GM18507 (cell line): ENCODE results near the gene RCSD1.
"Not testable (repeated sequence)": the region's sequence is repeated elsewhere in the genome, so short reads cannot be mapped to it uniquely, and the experiment has no call there.

Experiments
- DNase-seq: peaks from one replicate; pipeline ENCODE4 v3.0.0; 2011; ENCODE audit warnings: low read depth; ENCODE audit not compliant: insufficient read length; ENCODE audit errors: extremely low spot score
- FAIRE-seq: peaks from 2 replicates; lab custom pipeline; 2011; peaks lifted over from hg19 to GRCh38; lab: Jason Lieb, UNC

The RCSD1 gene

DNA sequence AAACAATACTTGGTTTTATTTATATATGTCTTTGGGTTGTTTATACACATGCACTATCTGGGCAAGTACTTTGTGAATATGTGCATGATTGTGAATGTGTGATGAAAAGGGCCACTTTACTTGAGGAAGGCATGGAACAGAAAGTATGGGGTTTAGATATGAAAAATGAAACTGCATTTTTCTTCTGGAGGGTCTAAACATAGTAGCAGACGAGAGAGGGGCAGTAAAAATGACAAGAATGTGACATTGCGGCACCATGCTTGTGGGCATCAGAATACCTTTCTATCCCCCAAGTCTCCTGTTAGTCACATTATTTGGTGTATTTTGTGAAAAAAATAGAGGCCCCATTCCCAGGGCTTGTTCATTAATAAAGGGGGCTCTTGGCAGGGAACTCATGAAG lies 76.3 kb downstream of the RCSD1 start:
- DNase-seq = no peak
- peak; percentile 9 for FAIRE-seq

DNA sequence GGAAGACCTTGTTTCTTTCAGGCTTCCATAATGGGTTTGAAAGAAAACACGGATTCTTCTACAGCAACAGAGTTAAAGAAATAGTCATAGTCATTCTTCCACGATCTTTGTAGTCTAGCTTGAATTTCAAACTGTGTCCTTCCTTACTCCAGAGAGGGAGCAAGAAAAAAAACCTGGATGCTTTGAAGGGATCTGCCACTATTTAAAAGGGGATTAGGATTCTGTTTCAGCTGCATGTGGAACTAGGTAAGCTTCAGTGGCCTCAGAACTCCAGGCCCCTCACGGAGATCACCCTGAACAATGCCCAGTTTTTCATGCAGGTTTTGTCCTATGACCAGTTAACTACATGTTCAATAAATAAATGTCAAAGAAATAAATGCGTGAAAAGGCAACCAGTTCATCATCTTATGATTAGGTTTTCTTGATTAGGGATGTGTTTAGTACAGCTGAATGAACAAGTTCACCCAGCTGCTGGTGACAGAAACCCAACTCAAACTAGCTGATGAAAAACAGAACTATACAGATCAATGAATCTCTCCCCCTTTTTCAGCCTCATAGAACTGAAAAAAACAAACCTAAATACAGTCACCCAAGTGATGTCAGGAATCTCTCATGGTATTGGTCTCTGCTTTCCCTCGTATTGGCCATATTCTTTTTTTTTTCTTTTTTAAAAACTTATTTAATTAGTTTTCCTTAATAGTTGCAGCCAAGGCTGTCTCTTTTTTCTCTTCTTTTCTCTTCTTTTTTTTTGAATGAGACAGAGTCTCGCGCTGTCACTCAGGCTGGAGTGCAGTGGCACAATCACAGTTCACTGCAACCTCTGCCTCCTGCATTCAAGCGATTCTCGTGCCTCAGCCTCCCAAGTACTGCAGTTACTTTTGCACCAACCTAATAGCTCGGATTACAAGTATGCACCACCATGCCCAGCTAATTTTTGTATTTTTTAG lies 77.2 kb downstream of the RCSD1 start:
- DNase-seq (no peak), FAIRE-seq (peak; percentile 92)

DNA sequence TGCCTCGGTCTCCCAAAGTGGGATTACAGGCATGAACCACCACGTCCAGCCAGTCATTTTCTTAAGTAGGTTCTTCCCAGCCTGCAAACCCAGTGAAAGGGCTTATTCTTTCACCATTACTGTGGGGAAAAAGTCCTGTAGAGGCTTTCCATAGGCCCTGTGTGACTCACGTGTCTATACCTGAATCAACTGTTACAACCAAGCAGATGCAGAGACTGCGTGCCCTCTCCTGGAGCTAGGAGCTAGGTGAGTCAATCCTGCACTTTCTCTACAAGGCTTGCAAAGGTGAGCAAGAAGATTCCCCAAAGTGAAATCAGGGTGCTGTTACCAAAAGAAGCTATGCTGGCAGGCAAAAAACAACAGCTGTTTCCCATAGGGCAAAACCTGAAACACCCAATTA lies 77.9 kb downstream of the RCSD1 start:
- peak; percentile 49 for FAIRE-seq
- DNase-seq = no peak

DNA sequence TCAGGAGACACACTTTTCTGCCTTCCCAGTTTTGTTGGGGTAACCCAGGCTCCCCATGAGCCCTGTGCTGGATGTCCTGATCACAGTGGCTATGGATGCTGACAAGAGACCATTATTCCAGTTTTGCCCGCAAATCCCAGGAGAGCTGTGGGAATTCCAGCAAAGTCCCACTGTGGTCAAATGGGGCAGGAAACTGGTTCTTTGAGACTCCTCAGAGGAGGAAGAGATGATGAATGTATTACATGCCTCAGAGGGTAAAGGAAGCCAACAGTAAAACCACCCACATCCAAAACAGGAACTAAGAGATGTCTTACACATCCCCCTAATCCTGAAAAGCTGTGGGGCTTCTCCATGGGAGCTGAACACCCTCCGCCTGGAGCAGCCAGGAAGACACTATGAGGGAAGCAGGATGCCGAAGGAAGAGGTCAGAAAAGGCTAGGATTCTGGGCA lies 78.9 kb downstream of the RCSD1 start:
- FAIRE-seq = peak; percentile 78
- no peak for DNase-seq

DNA sequence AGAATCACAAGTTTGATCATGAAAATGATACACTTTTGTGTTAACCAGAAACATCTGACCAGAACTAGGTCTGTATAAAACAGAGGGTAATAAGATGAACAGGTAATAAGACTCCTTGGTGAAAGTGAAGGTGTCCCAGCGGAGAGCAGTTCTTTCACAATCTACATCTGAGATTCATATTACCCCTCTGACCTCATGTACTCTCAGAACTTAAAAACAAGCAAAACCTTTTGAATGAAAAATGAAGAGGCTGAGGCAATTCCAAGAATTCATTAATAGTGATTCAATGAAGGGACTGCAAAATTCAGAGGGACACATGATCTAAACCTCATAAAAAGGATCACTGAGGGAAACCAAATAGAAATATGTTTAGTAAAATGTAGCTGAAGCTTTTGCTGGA lies 80.8 kb downstream of the RCSD1 start:
- no peak for FAIRE-seq
- DNase-seq = no peak

DNA sequence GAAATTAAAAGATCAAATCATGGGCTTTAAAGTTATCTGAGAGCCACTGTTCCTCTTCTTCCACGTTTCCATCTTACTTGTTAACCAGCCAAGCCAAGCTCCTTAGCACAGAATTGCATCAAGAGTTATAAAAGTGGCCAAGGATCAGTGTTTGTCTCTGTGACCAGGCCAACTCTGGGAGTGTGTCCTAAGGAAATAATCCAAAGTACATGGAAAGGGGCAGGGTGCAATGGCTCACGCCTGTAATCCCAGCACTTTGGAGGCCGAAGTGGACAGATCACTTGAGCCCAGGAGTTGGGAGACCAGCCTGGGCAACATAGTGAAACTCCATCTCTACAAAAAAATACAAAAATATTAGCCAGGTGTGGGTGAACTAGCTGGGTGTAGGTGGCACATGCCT lies 81.8 kb downstream of the RCSD1 start:
- DNase-seq = no peak
- FAIRE-seq = no peak

DNA sequence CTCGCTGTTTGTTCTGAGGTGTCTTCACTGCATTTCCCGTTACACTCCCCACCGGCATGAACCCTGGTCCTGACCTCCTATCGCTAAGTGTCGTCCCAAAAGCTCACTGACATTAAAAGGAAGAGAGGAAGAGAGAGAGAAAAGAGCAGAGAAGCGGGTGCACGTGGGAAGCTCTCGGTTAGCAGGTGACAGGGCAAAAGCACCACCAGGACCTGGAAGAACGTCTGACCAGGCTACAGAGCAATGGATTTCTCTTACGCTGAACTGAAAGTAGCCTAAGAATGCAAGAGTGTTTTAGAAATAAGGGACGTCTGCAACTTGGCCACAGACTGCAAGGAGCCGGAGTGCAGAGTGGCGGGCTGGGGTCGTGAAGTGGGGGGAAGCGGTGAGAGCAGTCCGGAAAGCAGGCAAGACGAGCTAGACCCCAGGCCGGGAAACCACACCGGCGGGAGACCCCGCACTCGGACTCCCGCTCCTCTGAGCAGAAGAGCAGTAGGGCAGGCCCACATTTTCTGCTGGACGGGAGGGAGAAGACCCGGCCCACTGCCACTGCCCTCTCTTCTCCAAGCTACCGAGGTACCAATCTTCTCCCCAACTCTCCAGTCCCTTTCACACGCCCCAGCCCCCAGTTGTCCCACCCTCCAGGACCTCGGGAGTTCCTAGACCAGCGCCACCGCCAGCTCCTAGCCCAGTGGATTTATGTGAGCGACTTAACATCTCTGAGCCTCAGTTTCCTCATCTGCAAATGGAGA lies 83.5 kb downstream of the RCSD1 start:
- FAIRE-seq = no peak

DNA sequence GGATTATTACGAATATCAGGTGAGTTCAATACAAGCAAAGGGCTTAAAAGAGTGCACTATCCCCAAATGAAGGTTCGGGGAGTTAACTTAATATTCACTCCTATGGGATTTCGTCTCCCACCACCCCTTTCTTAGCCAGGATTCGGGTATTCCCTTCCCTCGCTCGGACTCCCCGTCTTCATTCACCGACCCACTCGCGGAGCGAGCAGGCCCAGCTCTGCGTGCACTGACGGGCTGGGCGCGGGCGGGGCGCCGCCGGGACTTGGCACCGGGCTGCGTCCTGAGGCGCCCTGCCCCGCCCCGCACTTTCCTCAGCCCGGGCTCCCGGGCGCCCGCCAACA lies 84.0 kb downstream of the RCSD1 start:
- no peak for DNase-seq
- FAIRE-seq = no peak

More for the DNA sequence above, 83.5 kb downstream of the RCSD1 start:
- DNase-seq = no peak

DNA sequence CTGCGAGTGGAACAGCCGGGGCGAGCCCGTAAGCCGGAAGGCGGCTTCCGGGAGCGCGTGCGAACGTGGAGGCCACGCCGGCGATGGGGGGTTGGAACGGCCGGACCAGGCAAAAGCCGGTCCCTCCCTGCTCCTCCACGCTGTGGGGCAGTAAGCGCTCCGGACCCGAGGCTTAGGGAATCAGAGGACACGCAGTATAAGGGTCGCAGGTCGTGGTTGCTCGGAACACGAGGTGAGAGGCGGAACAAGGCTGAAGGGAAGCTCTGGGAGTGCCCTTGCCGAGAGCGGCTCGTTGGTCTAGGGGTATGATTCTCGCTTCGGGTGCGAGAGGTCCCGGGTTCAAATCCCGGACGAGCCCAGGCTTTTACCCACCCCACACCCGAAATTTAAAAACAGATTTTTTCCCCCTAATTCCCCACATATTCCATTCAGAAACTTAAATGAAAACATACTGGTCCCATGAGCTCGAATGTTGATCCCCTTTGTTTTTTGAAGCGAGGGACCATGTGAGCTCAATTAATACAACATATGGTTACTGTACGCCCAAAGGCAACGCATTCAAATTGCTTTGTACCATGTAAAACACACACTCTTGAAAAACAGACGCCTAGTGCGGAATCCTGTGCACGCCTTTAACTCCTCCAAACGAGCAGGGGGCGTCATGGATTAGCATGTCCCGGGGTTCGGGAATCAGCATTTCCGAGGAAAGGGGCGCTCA lies 84.6 kb downstream of the RCSD1 start:
- FAIRE-seq (peak; percentile 75), DNase-seq (peak; percentile 37)

DNA sequence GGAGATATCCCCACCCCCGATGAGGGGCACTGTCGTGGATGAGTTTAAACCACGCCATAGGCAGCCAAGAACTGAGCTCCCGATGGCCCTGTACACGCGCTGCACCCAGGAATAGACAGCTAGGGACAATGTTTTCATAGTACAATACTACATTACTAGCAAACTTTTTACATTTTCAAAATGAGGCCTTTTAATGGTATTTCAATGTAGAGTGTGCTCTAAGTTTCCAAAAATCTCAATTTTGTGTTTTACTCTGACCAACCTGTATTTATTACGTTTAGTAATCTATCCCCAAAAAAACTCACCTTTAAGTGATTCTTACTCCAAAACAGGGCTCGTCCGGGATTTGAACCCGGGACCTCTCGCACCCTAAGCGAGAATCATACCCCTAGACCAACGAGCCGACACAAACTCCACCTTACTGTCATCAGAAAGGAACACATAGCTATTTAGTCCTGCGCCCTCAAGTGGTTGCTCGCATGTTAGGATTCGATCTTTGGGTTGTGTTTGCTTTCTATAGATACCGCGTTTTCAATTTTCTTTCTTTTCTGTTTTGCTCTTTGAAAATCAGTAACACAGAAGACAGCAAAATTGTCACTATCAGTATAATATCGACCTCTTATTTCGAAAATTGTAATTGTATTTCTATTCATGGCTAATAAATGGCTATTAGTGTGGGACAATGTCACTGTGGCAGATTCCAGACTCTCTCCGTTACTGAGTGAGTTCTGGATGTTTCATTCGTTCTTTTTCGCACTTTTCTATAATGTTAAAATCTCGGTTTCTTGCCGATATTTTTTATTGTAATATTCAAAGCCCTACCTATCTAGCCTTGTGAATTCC lies 85.3 kb downstream of the RCSD1 start:
- peak; percentile 38 for DNase-seq
- FAIRE-seq = peak; percentile 90

DNA sequence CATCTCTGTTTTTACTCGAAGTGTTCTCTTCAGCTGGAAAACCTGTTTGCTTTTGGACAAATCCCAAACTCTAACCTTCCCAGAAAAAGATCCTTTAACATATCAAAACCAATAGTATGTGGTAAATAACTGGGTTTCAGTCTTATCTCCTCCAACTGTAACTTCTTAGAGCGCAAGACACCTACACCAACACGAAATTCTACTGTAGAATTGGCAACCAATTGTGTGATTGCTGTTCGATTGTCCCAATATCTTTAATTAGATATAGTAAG lies 85.9 kb downstream of the RCSD1 start:
- FAIRE-seq = no peak

DNA sequence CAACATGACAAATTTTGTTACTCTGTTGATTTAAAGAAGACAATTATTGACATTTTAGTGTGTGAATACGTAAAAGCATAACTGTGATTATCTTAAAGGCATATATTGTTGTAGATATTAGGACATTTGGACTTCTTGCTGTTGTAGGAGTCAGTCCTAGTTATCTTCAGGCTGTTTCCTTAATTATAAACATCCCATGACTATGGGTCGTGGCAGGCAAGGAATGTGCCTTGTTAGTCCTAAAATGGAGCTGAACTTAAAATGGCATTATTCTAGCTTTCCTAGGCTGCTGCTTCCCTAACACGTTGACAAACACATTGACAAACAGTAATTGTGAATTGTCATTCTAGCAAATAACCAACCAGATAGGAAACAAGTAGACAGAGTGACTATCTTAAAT lies 87.3 kb downstream of the RCSD1 start:
- no peak for DNase-seq
- FAIRE-seq = no peak

More for the DNA sequence above, 85.9 kb downstream of the RCSD1 start:
- no peak for DNase-seq

DNA sequence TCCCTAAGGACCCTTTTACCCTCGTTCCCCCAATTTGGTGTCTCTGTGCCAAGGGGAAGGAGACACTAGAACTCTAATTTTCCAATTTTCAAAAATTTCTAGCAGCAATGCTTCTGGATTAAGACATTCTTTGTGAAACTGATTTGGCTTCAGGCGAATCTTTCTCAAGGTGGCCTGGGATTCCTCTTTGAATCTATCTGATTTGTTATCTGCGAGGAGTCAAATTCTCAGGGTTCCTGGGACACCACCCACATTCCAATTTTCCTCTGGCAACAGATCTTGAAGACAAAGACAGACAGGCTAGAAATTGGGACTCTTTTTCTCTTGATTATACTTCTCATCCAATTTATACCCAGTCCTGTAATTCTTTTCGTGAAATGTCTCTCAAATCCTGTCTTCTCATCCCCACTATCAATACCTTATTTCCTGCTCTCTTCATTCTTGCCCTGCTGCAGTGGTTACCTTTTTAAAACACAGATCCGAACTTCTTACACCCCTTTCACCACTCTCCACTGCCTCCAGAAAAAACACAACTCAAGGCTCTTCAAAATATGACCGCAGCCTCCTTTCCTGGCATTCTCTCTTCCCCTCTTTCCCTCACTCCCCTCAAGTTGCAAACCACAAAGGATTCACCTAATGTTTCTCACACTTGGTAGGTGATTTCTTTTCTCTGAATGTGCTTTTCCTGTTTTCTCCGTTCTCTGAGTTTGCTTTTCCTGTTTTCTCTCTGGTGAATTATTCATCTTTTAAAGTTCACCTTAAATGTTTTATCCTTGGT lies 89.1 kb downstream of the RCSD1 start:
- FAIRE-seq (peak; percentile 15), DNase-seq (no peak)

DNA sequence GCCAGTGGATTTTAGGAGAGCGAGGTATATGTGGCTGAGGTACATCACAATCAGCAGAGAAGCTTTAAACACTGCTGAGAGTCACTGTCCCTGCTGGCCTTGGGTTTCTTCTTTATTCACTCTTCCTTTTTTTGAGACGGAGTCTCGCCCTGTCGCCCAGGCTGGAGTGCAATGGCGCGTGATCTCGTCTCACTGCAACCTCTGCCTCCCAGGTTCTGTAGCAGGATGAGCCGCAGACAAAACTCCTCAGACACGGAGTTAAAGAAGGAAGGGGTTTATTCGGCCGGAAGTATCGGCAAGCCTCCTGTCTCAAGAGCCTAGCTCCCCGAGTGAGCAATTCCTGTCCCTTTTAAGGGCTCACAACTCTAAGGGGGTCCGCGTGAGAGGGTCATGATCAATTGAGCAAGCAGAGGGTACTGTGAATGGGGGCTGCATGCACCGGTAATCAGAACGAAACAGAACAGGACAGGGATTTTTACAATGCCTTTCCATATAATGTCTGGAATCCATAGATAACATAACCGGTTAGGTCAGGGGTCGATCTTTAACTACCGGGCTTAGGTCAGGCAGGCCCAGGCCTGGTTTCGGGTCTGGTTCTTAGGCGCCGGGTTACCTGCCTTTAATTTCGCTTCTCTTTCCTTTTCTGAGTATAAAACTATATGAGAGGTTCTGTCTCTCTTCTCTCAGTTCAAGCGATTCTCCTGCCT lies 89.8 kb downstream of the RCSD1 start:
- FAIRE-seq = peak; percentile 76

DNA sequence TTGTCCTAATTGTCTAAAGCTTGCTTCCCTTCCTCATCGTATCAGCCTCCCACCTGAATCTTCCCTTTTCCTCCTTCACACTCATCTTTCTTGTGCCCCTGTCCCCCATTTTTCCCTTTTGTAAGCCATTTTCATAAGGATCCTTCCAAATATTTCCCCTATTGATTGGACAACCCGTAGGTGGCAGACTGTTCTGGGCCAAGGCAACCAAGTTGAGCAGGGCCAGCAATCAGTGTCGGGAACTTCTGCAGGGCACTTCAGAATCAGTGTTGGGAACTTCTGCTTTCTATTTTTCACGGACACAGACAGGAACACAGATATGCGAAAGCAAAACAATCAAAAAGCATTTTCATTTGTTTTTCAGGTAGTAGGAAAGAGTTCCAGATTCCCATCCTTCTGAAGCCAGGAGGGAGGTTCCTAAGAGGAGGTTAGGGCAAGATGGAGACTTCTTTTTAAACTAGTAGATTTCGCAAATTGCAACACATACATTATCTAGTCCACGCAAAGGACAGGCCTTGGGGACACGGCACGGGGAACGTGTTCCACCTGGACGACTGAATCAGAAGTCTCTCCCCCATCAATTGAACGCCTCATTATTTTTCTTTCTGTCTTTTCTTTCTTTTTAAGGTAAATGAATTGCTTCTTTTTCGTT lies 91.1 kb downstream of the RCSD1 start:
- DNase-seq = no peak
- peak; percentile 63 for FAIRE-seq

More for the DNA sequence above, 89.8 kb downstream of the RCSD1 start:
- DNase-seq = not testable (repeated sequence)

DNA sequence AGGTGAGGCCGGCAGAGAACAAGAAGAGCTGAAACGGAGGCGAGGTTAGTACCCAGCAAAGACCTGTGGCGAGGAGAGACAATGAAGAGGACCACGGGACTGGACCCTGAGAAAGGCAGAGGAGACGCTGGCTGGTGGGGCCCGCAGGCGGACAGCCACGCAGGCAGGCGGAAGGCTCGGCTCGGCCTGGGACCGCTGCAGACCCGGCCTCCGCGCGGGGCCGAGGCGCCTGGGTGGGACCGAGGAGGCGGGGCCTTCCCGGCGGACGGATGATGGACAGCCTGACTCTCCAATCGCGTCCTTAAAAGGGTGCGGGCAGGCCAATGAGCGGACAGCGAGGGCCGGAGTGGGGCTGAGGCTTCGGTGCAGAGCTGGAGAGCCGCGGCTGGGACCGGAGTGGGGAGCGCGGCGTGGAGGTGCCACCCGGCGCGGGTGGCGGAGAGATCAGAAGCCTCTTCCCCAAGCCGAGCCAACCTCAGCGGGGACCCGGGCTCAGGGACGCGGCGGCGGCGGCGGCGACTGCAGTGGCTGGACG lies 91.7 kb downstream of the RCSD1 start, which contains the start of gene MPZL1:
Gene MPZL1, plus strand, starts transcription at position 366 of the 535 bp plus-strand sequence. CDS start 170 bp downstream, outside the sequence.
- DNase-seq (peak; percentile 93), FAIRE-seq (peak; percentile 90)
